WTC11 (cell line): ENCODE measurements around the gene ZDHHC8. TPM values are rescaled to one million over a fixed set of nuclear protein-coding genes. Genes with fewer than 3 reads are reported as not detected.

Experiments
- ATAC-seq: fragments of 200-7000 bp; cut with Tn5 transposase; 2 replicates; pipeline ENCODE4 v1.10.0; 2021; ENCODE audit warnings: mild to moderate bottlenecking, moderate library complexity
- CTCF ChIA-PET: fragments of 300-600 bp; sonication (Branson Sonifier 250); formaldehyde crosslinking; loops from one replicate; lab custom pipeline; 2021; ENCODE audit warnings: antibody characterized with exemption; lab: Charles Lee
- POLR2A ChIA-PET: fragments of 350-600 bp; sonication (Branson Sonifier 250); formaldehyde crosslinking; loops from one replicate; lab custom pipeline; 2021; ENCODE audit warnings: antibody characterized with exemption; lab: Charles Lee
- DNase-seq: peaks from one replicate; pipeline ENCODE4 v3.0.0; 2021; ENCODE audit warnings: low spot score
- H3K27ac Mint-ChIP-seq: 2 replicates; pipeline ENCODE4 v1.8.0; 2021; ENCODE audit warnings: mixed read lengths
- H3K27me3 Mint-ChIP-seq: 2 replicates; pipeline ENCODE4 v1.8.0; 2021; ENCODE audit warnings: low read depth, mild to moderate bottlenecking, moderate library complexity, mixed read lengths
- H3K36me3 Mint-ChIP-seq: 2 replicates; pipeline ENCODE4 v1.8.0; 2021; ENCODE audit warnings: mixed read lengths
- H3K4me1 Mint-ChIP-seq: 2 replicates; pipeline ENCODE4 v1.8.0; 2022; ENCODE audit warnings: mixed read lengths
- H3K4me3 Mint-ChIP-seq: 2 replicates; pipeline ENCODE4 v1.8.0; 2021; ENCODE audit warnings: mild to moderate bottlenecking, moderate library complexity, mixed read lengths
- H3K9me3 Mint-ChIP-seq: 2 replicates; pipeline ENCODE4 v1.8.0; 2021; ENCODE audit warnings: mixed read lengths
- AFF4 ChIP-seq: sonication (generic); formaldehyde crosslinking; IDR thresholded peaks from 2 replicates; pipeline ENCODE4 v1.8.1; 2023; ENCODE audit warnings: mild to moderate bottlenecking, missing genetic modification reagents, borderline replicate concordance
- ARID4B ChIP-seq: sonication (generic); formaldehyde crosslinking; IDR thresholded peaks from 2 replicates; pipeline ENCODE4 v1.8.0; 2023; ENCODE audit warnings: missing genetic modification reagents, mild to moderate bottlenecking, borderline replicate concordance
- ATF6 ChIP-seq: sonication (generic); formaldehyde crosslinking; IDR thresholded peaks from 2 replicates; pipeline ENCODE4 v1.8.1; 2023; ENCODE audit warnings: mild to moderate bottlenecking, missing genetic modification reagents
- CBFB ChIP-seq: sonication (generic); formaldehyde crosslinking; IDR thresholded peaks from 2 replicates; pipeline ENCODE4 v1.8.1; 2022; ENCODE audit warnings: mild to moderate bottlenecking, low read depth, missing genetic modification reagents
- CTCF ChIP-seq: fragments of 200-600 bp; IDR thresholded peaks from 2 replicates; pipeline ENCODE4 v1.8.0; 2022; ENCODE audit warnings: antibody characterized with exemption
- E2F4 ChIP-seq: sonication (generic); formaldehyde crosslinking; IDR thresholded peaks from 2 replicates; pipeline ENCODE4 v1.8.1; 2022; ENCODE audit warnings: low read depth, mild to moderate bottlenecking, moderate library complexity, missing genetic modification reagents, borderline replicate concordance
- E2F5 ChIP-seq: sonication (generic); formaldehyde crosslinking; IDR thresholded peaks from 2 replicates; pipeline ENCODE4 v1.8.1; 2022; ENCODE audit warnings: mild to moderate bottlenecking, moderate library complexity, missing genetic modification reagents
- FOXJ3 ChIP-seq: sonication (generic); formaldehyde crosslinking; IDR thresholded peaks from 2 replicates; pipeline ENCODE4 v1.9.0; 2021; ENCODE audit warnings: missing genetic modification reagents, mild to moderate bottlenecking, borderline replicate concordance
- MAX ChIP-seq: sonication (generic); formaldehyde crosslinking; IDR thresholded peaks from 2 replicates; pipeline ENCODE4 v1.8.0; 2022; ENCODE audit warnings: mild to moderate bottlenecking, missing genetic modification reagents
- MLX ChIP-seq: sonication (generic); formaldehyde crosslinking; IDR thresholded peaks from 2 replicates; pipeline ENCODE4 v1.8.1; 2023; ENCODE audit warnings: mild to moderate bottlenecking, missing genetic modification reagents, moderate library complexity
- OVOL2 ChIP-seq: fragments of 250-450 bp; sonication (Bioruptor Pico); IDR thresholded peaks from 2 replicates; pipeline ENCODE4 v1.9.0; 2021; ENCODE audit warnings: mild to moderate bottlenecking, borderline replicate concordance
- PRRX2 ChIP-seq: fragments of 250-450 bp; sonication (Bioruptor Pico); IDR thresholded peaks from 2 replicates; pipeline ENCODE4 v1.8.0; 2021; ENCODE audit warnings: mild to moderate bottlenecking
- ZNF396 ChIP-seq: fragments of 250-450 bp; sonication (Bioruptor Pico); IDR thresholded peaks from 2 replicates; pipeline ENCODE4 v1.8.0; 2021; ENCODE audit warnings: mild to moderate bottlenecking, moderate library complexity, borderline replicate concordance
- ZNF416 ChIP-seq: fragments of 250-450 bp; sonication (Bioruptor Pico); IDR thresholded peaks from 2 replicates; pipeline ENCODE4 v1.9.0; 2021; ENCODE audit warnings: mild to moderate bottlenecking, inconsistent platforms
- ZNF423 ChIP-seq: fragments of 250-450 bp; sonication (Bioruptor Pico); IDR thresholded peaks from 2 replicates; pipeline ENCODE4 v2.1.2; 2022; ENCODE audit warnings: mild to moderate bottlenecking, moderate library complexity
- total RNA-seq: library from RNA; stranded (reverse); gene quantifications from 3 replicates; pipeline ENCODE4 v1.2.3, GENCODE V29; 2021

ZDHHC8 gene
- total RNA-seq, 1 experiment from 2014 or later = 79.7 TPM

- peak overlapping the region; percentile 95 for H3K27ac Mint-ChIP-seq
- ChIA-PET POLR2A (no interaction called here), CTCF (interaction anchor here (0.6 to 1.8 kb wide), 10 partner anchors 9 to 131 kb away, joined by 3 to 5 read pairs (median 4); partner anchors contain the start of genes TANGO2 and TRMT2A)
- DNase-seq (peak; percentile 84), ATAC-seq (peak; percentile 77)
- no peak overlapping the region for H3K4me3 Mint-ChIP-seq
- TF ChIP-seq E2F4 (CRISPR knock-in tag) (no peak), FOXJ3 (CRISPR knock-in tag) (no peak), MAX (CRISPR knock-in tag) (peak; percentile 88), E2F5 (CRISPR knock-in tag) (0 out of 2 replicates have a peak, but pooled peaks have one; percentile 29), ZNF416 (no peak), CTCF (peak; percentile 15; the same call in 1 of the 2 replicates), MLX (CRISPR knock-in tag) (0 out of 2 replicates have a peak, but pooled peaks have one; percentile 33), AFF4 (CRISPR knock-in tag) (no peak)
- peaks cover 45% of the 10 kb centered on the region for H3K36me3 Mint-ChIP-seq
- H3K9me3 Mint-ChIP-seq = no peaks in the 10 kb centered on the region
- H3K4me1 Mint-ChIP-seq = peaks cover 41% of the 10 kb centered on the region
- no peaks in the 10 kb centered on the region for H3K27me3 Mint-ChIP-seq
Observed at GRCh38 chr22:20084547-20085413, 46.8 kb upstream of the ZDHHC8 start.

- ATAC-seq (no peak), DNase-seq (no peak)
- Mint-ChIP-seq H3K36me3 (peaks cover 54% of the 10 kb centered on the region), H3K27ac (peak overlapping the region; percentile 73; the same call in 1 of the 2 replicates), H3K4me1 (peaks cover 40% of the 10 kb centered on the region), H3K4me3 (no peak overlapping the region), H3K9me3 (no peaks in the 10 kb centered on the region), H3K27me3 (no peaks in the 10 kb centered on the region)
- ChIA-PET CTCF (interaction anchor here (1.1 to 1.8 kb wide), 6 partner anchors 8 to 132 kb away, joined by 3 to 5 read pairs (median 4); no protein-coding TSS in a partner anchor), POLR2A (no interaction called here)
- no peak for TF ChIP-seq ATF6 (CRISPR knock-in tag)
- TF ChIP-seq ZNF423 (CRISPR knock-in tag) = no peak
- TF ChIP-seq OVOL2 (CRISPR knock-in tag) = no peak
- TF ChIP-seq ARID4B (CRISPR knock-in tag) = no peak
- TF ChIP-seq ZNF396 (CRISPR knock-in tag) = no peak
- TF ChIP-seq PRRX2 (CRISPR knock-in tag) = no peak
- no peak for TF ChIP-seq MAX (CRISPR knock-in tag)
- no peak for TF ChIP-seq CBFB (CRISPR knock-in tag)
Observed at GRCh38 chr22:20085651-20086050, 46.0 kb upstream of the ZDHHC8 start.
